Esophagus muscularis mucosa (tissue), 3 donors: Measurements from ENCODE around the gene ARSB.

Experiments used
- POLR2A ChIP-seq: fragments of 450-650 bp; IDR thresholded peaks from one replicate; pipeline ENCODE4 v1.6.1; 2017; ENCODE audit warnings: antibody characterized with exemption, moderate library complexity, mild to moderate bottlenecking, low read depth
- POLR2AphosphoS5 ChIP-seq, 2 donors: sonication (generic); formaldehyde crosslinking; IDR thresholded peaks; one replicate each; pipeline ENCODE4 v1.6.1; 2017; ENCODE audit warnings: antibody characterized with exemption in 2 of 2
- TF ChIP-seq, protein P1 (sequence below), 3 experiments: fragments of 200-600 bp in 2 of 3; fragments of 450-650 bp in 1 of 3; sonication (generic) in 2 of 3; IDR thresholded peaks; one replicate each; pipeline ENCODE4 v1.5.1; 2017 to 2019; ENCODE audit warnings: antibody characterized with exemption in 3 of 3, mild to moderate bottlenecking in 2 of 3, moderate library complexity in 1 of 3

DNA sequence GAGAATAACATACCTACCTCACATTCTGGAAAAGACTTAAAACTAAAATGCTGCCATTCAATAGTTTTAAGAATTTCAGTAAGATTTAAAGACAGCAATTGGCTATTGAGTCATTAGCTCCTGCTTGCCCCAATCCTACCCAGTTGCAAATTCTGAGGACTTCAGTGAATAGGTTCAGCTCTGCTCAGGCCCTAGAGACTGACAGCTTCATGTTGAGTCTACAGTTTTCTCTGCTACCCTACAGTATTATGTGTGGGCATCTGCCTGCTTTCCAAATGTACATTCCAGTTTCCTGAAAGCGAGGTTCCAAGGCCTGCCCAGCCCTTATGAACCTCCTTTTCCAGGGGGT is 61.5 kb downstream of the ARSB start:
- TF ChIP-seq, protein P1, sequence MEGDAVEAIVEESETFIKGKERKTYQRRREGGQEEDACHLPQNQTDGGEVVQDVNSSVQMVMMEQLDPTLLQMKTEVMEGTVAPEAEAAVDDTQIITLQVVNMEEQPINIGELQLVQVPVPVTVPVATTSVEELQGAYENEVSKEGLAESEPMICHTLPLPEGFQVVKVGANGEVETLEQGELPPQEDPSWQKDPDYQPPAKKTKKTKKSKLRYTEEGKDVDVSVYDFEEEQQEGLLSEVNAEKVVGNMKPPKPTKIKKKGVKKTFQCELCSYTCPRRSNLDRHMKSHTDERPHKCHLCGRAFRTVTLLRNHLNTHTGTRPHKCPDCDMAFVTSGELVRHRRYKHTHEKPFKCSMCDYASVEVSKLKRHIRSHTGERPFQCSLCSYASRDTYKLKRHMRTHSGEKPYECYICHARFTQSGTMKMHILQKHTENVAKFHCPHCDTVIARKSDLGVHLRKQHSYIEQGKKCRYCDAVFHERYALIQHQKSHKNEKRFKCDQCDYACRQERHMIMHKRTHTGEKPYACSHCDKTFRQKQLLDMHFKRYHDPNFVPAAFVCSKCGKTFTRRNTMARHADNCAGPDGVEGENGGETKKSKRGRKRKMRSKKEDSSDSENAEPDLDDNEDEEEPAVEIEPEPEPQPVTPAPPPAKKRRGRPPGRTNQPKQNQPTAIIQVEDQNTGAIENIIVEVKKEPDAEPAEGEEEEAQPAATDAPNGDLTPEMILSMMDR (IDR thresholded peaks at IDR 0.05): no peak
- TF ChIP-seq POLR2A (no peak), POLR2AphosphoS5 (IDR thresholded peaks at IDR 0.05) (no peak)
